GM12801 (cell line): ENCODE measurements around the gene C10orf53.

Experiments used
- TF ChIP-seq, protein P1 (sequence below): IDR thresholded peaks from one replicate; pipeline ENCODE4 v1.5.1; 2011; ENCODE audit warnings: control low read depth; ENCODE audit not compliant: insufficient read length; ENCODE audit errors: extremely low read depth

C10orf53 gene

DNA sequence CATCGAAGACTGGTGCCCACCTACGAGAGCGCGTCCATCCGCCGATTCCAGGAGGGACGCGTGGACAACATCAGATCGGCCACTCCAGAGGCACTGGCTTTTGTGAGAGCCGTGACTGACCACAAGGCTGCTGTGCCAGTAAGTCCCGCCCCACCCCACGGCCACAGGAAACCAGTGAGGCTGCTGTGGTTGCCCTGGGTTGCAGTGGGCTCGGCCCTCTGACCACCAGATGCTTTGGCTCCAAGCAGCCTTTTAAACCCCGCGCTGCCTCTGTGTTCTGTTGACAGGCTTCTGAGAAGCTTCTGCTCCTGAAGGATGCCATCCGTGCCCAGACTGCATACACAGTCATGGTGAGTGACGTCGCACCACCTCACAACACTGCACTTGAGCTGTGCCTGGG, 24.4 kb upstream of the C10orf53 start:
- TF ChIP-seq, protein P1, sequence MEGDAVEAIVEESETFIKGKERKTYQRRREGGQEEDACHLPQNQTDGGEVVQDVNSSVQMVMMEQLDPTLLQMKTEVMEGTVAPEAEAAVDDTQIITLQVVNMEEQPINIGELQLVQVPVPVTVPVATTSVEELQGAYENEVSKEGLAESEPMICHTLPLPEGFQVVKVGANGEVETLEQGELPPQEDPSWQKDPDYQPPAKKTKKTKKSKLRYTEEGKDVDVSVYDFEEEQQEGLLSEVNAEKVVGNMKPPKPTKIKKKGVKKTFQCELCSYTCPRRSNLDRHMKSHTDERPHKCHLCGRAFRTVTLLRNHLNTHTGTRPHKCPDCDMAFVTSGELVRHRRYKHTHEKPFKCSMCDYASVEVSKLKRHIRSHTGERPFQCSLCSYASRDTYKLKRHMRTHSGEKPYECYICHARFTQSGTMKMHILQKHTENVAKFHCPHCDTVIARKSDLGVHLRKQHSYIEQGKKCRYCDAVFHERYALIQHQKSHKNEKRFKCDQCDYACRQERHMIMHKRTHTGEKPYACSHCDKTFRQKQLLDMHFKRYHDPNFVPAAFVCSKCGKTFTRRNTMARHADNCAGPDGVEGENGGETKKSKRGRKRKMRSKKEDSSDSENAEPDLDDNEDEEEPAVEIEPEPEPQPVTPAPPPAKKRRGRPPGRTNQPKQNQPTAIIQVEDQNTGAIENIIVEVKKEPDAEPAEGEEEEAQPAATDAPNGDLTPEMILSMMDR, result no peak

DNA sequence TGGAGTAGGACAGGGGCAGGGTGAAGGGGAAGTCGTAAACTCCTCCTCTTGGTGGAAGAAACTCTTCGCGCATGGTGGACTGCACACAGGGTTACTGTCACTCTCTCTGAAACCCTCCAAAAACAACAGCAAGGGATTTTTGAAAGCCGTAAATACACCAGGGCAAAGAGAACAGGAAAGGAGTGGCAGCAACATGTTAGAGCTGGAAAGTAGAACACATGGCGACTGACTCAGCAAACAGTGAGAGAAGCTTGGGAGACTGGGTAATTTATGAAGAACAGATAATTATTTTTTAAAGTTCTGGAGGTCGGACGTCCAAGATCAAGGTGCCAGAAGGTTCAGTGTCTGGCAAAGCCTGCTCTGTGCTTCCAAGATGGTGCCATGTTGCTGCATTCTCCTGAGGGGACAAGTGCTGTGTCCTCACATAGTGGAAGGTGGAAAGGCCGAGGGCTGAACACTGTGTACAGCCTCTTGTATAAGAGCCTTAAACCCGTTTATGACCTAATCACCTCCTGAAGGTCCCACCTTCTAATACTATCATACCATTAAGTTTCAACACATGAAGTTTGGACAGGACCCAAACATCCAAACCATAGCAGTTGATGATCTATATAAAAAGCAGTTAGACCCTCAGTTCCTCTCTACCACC, 22.5 kb upstream of the C10orf53 start:
- TF ChIP-seq, protein P1, result no peak

DNA sequence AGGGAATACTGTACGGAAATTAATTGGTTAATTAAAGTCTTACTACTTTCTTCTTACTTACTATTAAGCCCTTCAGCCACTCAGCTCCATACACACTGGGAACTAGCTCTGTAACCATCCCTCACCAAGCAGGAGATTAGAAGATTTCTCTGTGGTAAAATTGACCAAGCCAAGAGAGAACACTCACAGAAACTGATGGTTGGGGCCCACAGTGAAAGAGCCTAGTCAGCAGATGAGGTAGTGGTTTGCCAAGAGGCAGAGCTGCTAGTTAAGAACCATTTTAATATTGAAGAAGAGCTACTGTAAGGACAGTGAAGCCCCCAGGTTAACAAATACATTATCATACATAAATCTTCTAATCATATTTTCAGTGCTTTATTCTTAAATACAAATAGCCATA, 21.8 kb upstream of the C10orf53 start:
- TF ChIP-seq, protein P1, result no peak

DNA sequence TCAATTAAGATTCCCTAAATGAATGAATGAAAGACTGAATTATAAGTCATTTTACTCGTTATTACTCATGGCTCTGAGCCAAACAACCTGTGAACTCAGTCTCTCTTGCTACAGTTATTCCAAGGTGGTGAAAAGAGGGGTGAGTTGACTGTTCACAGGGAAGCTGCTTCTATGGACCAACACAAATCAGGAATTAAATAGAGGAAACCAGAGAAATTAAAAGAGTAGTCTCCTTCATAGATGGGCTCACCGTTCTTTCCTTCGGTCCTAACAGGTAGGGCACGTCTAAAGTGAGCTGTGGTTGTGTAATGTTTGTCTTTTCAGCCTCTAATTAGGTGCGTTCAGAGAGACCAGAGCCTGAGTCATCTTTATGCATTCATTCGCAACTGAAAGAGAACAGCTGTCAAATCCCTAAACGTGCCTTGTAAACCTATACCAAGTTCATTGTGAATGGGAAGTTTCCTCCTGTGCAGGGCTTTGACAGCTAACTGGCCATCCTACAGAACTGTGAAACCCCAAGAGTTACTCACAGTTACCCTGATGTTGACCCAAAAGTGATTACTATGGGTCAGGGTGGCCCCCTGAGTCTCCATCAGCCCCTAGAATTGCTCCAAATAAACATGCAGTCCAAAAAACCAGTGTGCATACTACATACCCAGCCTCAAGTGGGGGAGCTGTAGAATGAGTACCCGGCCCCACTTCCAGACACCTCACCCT, 18.2 kb upstream of the C10orf53 start:
- TF ChIP-seq, protein P1, result no peak

- TF ChIP-seq, protein P1, result no peak
Measured at GRCh38 chr10:49662169-49662830, 17.2 kb upstream of the C10orf53 start.

GRCh38 chr10:49663596-49663995, 15.9 kb upstream of the C10orf53 start:
- TF ChIP-seq, protein P1, result no peak

DNA sequence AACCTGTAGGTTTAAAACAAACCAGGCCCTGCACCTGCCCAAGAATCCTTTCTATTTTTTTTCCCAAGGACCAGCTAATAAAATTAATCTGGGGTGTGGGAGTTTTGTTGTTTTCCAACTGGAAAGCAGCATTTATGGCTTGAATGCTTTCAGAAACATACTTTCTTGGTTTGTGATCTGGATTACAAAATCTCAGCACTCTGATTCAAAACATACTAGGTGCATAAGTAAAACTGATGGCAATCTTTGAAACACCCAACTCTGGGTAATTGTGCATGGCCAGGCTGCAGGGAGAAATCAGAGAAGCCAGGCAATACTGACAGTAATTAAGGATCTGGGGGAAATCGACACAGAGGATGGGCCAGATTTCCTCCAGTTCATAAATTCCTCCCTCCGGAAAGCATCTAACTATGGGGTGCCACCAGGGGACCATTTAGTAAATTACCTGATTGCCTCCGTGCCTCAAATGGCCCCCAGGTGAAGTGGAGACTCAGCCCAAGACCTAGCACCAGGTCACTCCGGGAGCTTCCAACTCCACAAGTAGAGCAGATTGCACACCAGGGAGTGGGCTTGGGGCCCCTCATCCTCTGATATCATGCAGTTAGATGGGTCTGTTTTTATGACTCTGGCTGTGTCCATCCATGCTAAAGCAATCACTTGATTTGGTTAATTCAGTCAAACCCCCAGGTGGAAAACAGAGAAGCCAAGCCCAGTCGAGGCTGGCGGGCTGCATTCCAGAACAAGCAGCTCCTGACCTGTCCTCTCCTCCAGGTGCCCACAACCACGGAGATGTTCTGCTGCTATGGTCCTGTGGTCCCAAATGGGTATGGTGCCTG, 15.2 kb upstream of the C10orf53 start:
- TF ChIP-seq, protein P1, result no peak
